NCI-H1417 treated with DMSO at 0.1 percent for 48 hours (cell line): ENCODE results near the gene PPP4R2.
"Not testable (repeated sequence)": the region's sequence is repeated elsewhere in the genome, so short reads cannot be mapped to it uniquely, and the experiment has no call there.

Experiments used
- DNase-seq: peaks from one replicate; lab custom pipeline; 2025; lab: John Stamatoyannopoulos, UW

The PPP4R2 gene

GRCh38 chr3:73026111-73026759 lies 29.6 kb downstream of the PPP4R2 start:
- DNase-seq = no peak

GRCh38 chr3:73026760-73027113 lies 30.1 kb downstream of the PPP4R2 start:
- no peak for DNase-seq

- DNase-seq = no peak
Measured at GRCh38 chr3:73028803-73029202, 32.2 kb downstream of the PPP4R2 start.

GRCh38 chr3:73029321-73029796 lies 32.7 kb downstream of the PPP4R2 start:
- DNase-seq = no peak

- no peak for DNase-seq
Measured at GRCh38 chr3:73030073-73030597, 33.5 kb downstream of the PPP4R2 start.

GRCh38 chr3:73031573-73032103 lies 35.0 kb downstream of the PPP4R2 start:
- DNase-seq = no peak

- no peak for DNase-seq
Measured at GRCh38 chr3:73036694-73037591, 40.3 kb downstream of the PPP4R2 start.

GRCh38 chr3:73041537-73041936 lies 44.9 kb downstream of the PPP4R2 start:
- no peak for DNase-seq

GRCh38 chr3:73043414-73043813 lies 46.8 kb downstream of the PPP4R2 start:
- DNase-seq = no peak

- DNase-seq = no peak
Measured at GRCh38 chr3:73045391-73045790, 48.8 kb downstream of the PPP4R2 start.

- DNase-seq = no peak
Measured at GRCh38 chr3:73046195-73046594, 49.6 kb downstream of the PPP4R2 start.

GRCh38 chr3:73049319-73049718 lies 52.7 kb downstream of the PPP4R2 start:
- DNase-seq = no peak

GRCh38 chr3:73052857-73053256 lies 56.2 kb downstream of the PPP4R2 start:
- no peak for DNase-seq

GRCh38 chr3:73055583-73055982 lies 59.0 kb downstream of the PPP4R2 start:
- DNase-seq = no peak

- no peak for DNase-seq
Measured at GRCh38 chr3:73056014-73056844, 59.6 kb downstream of the PPP4R2 start.

GRCh38 chr3:73056845-73057150 lies 60.2 kb downstream of the PPP4R2 start:
- DNase-seq = no peak

- DNase-seq = no peak
Measured at GRCh38 chr3:73060302-73060723, 63.7 kb downstream of the PPP4R2 start.

- no peak for DNase-seq
Measured at GRCh38 chr3:73061416-73061815, 64.8 kb downstream of the PPP4R2 start, which contains the start of gene EBLN2. Gene EBLN2 (plus strand): TSS chr3:73061659. CDS start chr3:73062082, 423 bp downstream.

- DNase-seq = not testable (repeated sequence)
Measured at GRCh38 chr3:73066243-73066642, 69.6 kb downstream of the PPP4R2 start.

- no peak for DNase-seq
Measured at GRCh38 chr3:73068419-73068818, 71.8 kb downstream of the PPP4R2 start.

- DNase-seq = no peak
Measured at GRCh38 chr3:73069187-73069586, 72.6 kb downstream of the PPP4R2 start.
